Activated naive CD4-positive, alpha-beta T cell treated with anti-CD3 and anti-CD28 coated beads, Interleukin-2, amount 50 U/mL, for 72 hours (primary cell): Measurements from ENCODE around the gene ITSN1. TPM values are rescaled to one million over a fixed set of nuclear protein-coding genes. Genes with fewer than 3 reads are reported as not detected.
"Not testable (repeated sequence)": the region's sequence is repeated elsewhere in the genome, so short reads cannot be mapped to it uniquely, and the experiment has no call there.

Experiments
- ATAC-seq, 2 donors: fragments of 150-1000 bp; cut with Tn5 transposase; 2 replicates each; pipeline ENCODE4 v1.10.0; 2021; ENCODE audit warnings: mild to moderate bottlenecking in 2 of 2, moderate library complexity in 2 of 2
- DNase-seq, 2 donors: peaks; one replicate each; pipeline ENCODE4 v3.0.0; 2021 to 2022; ENCODE audit warnings: low spot score in 2 of 2
- H3K27ac Mint-ChIP-seq, 2 donors: one replicate each; pipeline ENCODE4 v1.8.0; 2022; ENCODE audit warnings: mild to moderate bottlenecking in 2 of 2, mixed read lengths in 2 of 2
- H3K36me3 Mint-ChIP-seq, 2 donors: one replicate each; pipeline ENCODE4 v1.8.0; 2022; ENCODE audit warnings: mixed read lengths in 2 of 2
- H3K9me3 Mint-ChIP-seq, 2 donors: one replicate each; pipeline ENCODE4 v1.8.0; 2022; ENCODE audit warnings: mixed read lengths in 2 of 2
- total RNA-seq, 2 donors: library from RNA; stranded (reverse); gene quantifications; one replicate each; pipeline ENCODE4 v1.2.3, GENCODE V29; 2022

ITSN1 gene
- total RNA-seq, 2 donors from 2014 or later: 5.3 to 6.7 TPM

GRCh38 chr21:33767236-33767635 is 124.9 kb downstream of the ITSN1 start:
- DNase-seq (no peak), ATAC-seq (no peak)
- no peaks in the 10 kb centered on the region for H3K36me3 Mint-ChIP-seq
- H3K27ac Mint-ChIP-seq: no peak overlapping the region
- no peaks in the 10 kb centered on the region for H3K9me3 Mint-ChIP-seq

- H3K9me3 Mint-ChIP-seq: no peaks in the 10 kb centered on the region
- ATAC-seq (no peak), DNase-seq (no peak)
- no peak overlapping the region for H3K27ac Mint-ChIP-seq
- no peaks in the 10 kb centered on the region for H3K36me3 Mint-ChIP-seq
Observed at GRCh38 chr21:33767960-33768359, 125.7 kb downstream of the ITSN1 start.

- DNase-seq (no peak), ATAC-seq (no peak)
- no peak overlapping the region for H3K27ac Mint-ChIP-seq
- H3K36me3 Mint-ChIP-seq: no peaks in the 10 kb centered on the region
- H3K9me3 Mint-ChIP-seq: no peaks in the 10 kb centered on the region
Observed at GRCh38 chr21:33769057-33769456, 126.8 kb downstream of the ITSN1 start.

DNA sequence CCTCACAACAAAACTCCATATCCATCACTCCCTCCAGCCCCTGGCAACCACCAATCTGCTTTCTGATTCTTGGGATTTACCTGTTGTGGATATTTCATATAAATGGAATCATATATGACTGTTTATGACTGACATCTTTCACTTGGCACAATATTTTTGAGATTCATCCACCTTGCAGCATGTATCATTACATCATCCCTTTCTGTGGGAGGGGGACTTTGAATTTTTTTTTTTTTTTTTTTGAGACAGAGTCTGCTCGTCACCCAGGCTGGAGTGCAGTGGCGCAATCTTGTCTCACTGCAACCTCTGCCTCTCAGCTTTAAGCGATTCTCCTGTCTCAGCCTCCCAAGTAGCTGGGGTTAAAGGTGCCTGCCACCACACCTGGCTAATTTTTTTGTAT is 128.2 kb downstream of the ITSN1 start:
- no peak for ATAC-seq
- DNase-seq: no peak
- Mint-ChIP-seq H3K9me3 (no peaks in the 10 kb centered on the region), H3K36me3 (no peaks in the 10 kb centered on the region), H3K27ac (no peak overlapping the region)

DNA sequence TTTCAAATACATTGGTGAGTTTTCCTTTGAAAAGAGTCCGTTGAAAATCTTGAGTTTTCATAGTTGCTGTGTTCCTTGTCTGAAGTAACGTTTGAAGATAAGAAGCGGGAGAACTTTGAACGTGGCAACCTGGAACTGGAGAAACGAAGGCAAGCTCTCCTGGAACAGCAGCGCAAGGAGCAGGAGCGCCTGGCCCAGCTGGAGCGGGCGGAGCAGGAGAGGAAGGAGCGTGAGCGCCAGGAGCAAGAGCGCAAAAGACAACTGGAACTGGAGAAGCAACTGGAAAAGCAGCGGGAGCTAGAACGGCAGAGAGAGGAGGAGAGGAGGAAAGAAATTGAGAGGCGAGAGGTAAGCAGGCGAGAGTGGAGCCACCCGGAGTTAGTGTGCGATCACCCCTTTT is 129.7 kb downstream of the ITSN1 start:
- Mint-ChIP-seq H3K36me3 (no peaks in the 10 kb centered on the region), H3K27ac (no peak overlapping the region), H3K9me3 (no peaks in the 10 kb centered on the region)
- DNase-seq (no peak), ATAC-seq (no peak)

DNA sequence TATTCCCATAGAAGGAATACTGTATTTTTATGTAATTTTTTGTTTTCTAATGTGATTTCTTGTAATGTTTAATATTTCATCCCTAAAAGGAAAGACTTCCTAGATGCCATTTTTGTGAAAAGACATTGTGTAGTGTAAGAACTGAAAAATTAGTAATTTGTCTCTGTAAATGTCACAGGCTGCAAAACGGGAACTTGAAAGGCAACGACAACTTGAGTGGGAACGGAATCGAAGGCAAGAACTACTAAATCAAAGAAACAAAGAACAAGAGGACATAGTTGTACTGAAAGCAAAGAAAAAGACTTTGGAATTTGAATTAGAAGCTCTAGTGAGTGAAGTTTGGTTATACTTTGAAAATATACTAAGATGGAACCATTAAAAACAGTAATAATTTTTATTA is 132.2 kb downstream of the ITSN1 start:
- DNase-seq: no peak
- H3K36me3 Mint-ChIP-seq: peaks cover 7% of the 10 kb centered on the region in 2 donors
- H3K9me3 Mint-ChIP-seq: peaks cover 6 to 9% of the 10 kb centered on the region in 2 donors
- H3K27ac Mint-ChIP-seq: no peak overlapping the region
- ATAC-seq: no peak

DNA sequence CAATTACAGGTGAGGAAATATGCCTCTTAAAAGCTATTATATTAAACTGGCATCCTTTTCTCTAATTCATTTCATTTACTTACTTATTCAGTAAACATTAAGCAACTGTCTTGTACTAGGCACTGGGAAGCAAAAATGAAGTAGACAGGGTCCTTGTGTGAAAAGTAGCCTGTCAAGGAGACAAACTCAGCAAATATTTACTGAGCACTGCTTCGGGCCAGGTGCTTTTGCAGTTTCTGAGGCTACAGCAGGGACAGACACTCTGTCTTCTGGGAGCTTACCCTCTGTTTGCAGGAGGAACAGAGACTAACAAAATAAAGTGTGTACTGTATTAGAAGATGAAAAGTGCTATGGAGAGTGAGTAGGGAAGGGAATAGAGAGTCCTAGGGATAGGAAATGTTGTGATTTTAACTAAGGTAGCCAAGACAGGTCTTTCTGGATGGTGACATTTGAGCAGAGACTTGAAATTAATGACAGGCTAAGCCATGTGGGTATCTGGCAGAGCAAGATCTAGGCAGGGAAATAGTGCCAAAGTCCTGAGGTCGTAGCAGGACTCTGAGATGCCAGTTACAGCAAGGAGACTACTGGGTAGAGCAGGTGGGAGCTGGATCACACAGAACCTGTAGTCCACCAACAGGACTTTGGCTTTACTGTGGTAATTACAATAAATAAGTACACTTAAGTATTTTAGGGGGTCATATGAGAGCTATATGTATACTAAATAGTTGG is 133.0 kb downstream of the ITSN1 start:
- H3K9me3 Mint-ChIP-seq: peaks cover 6 to 9% of the 10 kb centered on the region in 2 donors
- DNase-seq (no peak), ATAC-seq (no peak)
- no peak overlapping the region for H3K27ac Mint-ChIP-seq
- peaks cover 7% of the 10 kb centered on the region in 2 donors for H3K36me3 Mint-ChIP-seq

GRCh38 chr21:33780631-33781030 is 138.3 kb downstream of the ITSN1 start:
- Mint-ChIP-seq H3K9me3 (peaks cover 6 to 9% of the 10 kb centered on the region in 2 donors), H3K27ac (no peak overlapping the region), H3K36me3 (peaks cover 7% of the 10 kb centered on the region in 2 donors)
- ATAC-seq (no peak), DNase-seq (no peak)

GRCh38 chr21:33781121-33781520 is 138.8 kb downstream of the ITSN1 start:
- ATAC-seq (no peak), DNase-seq (no peak)
- Mint-ChIP-seq H3K27ac (no peak overlapping the region), H3K9me3 (peaks cover 6 to 9% of the 10 kb centered on the region in 2 donors), H3K36me3 (peaks cover 7% of the 10 kb centered on the region in 2 donors)

- peaks cover 6 to 9% of the 10 kb centered on the region in 2 donors for H3K9me3 Mint-ChIP-seq
- peaks cover 7% of the 10 kb centered on the region in 2 donors for H3K36me3 Mint-ChIP-seq
- ATAC-seq (no peak), DNase-seq (no peak)
- no peak overlapping the region for H3K27ac Mint-ChIP-seq
Observed at GRCh38 chr21:33783187-33783979, 141.1 kb downstream of the ITSN1 start.

- Mint-ChIP-seq H3K27ac (peak overlapping the region in 1 of 2 donors; percentile 1), H3K36me3 (no peaks in the 10 kb centered on the region), H3K9me3 (no peaks in the 10 kb centered on the region)
- ATAC-seq (no peak), DNase-seq (no peak)
Observed at GRCh38 chr21:33787431-33787830, 145.1 kb downstream of the ITSN1 start.

GRCh38 chr21:33788438-33788837 is 146.1 kb downstream of the ITSN1 start:
- not testable (repeated sequence) for ATAC-seq, DNase-seq, H3K36me3 Mint-ChIP-seq, H3K27ac Mint-ChIP-seq, H3K9me3 Mint-ChIP-seq

- ATAC-seq (no peak), DNase-seq (no peak)
- H3K36me3 Mint-ChIP-seq: no peaks in the 10 kb centered on the region
- no peak overlapping the region for H3K27ac Mint-ChIP-seq
- no peaks in the 10 kb centered on the region for H3K9me3 Mint-ChIP-seq
Observed at GRCh38 chr21:33789697-33790096, 147.4 kb downstream of the ITSN1 start.

DNA sequence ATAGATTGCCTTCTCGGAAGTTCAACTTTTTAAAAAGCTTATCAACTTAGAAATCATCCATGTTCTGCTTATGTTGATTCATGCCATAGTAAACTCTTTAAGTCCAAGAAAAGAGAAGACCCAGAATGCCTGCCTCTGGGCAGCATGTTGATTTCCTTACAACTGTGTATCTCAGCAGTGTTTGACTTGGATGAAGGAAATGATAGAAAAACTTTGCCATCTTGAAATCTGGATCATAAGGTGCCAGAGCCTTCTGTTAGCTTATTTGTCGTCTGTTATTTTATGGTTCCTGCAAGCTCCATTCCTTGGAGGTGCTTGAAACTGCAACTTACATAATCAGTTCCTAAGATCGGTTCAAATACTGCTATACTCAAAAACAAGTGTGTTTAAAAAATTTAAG is 148.8 kb downstream of the ITSN1 start:
- DNase-seq (no peak), ATAC-seq (no peak)
- no peaks in the 10 kb centered on the region for H3K9me3 Mint-ChIP-seq
- no peak overlapping the region for H3K27ac Mint-ChIP-seq
- no peaks in the 10 kb centered on the region for H3K36me3 Mint-ChIP-seq

- no peak for ATAC-seq
- no peaks in the 10 kb centered on the region for H3K9me3 Mint-ChIP-seq
- DNase-seq: no peak
- no peak overlapping the region for H3K27ac Mint-ChIP-seq
- no peaks in the 10 kb centered on the region for H3K36me3 Mint-ChIP-seq
Observed at GRCh38 chr21:33794596-33794995, 152.3 kb downstream of the ITSN1 start.

- no peak for ATAC-seq
- DNase-seq: no peak
- H3K27ac Mint-ChIP-seq: no peak overlapping the region
- no peaks in the 10 kb centered on the region for H3K36me3 Mint-ChIP-seq
- H3K9me3 Mint-ChIP-seq: no peaks in the 10 kb centered on the region
Observed at GRCh38 chr21:33797565-33797964, 155.3 kb downstream of the ITSN1 start.

DNA sequence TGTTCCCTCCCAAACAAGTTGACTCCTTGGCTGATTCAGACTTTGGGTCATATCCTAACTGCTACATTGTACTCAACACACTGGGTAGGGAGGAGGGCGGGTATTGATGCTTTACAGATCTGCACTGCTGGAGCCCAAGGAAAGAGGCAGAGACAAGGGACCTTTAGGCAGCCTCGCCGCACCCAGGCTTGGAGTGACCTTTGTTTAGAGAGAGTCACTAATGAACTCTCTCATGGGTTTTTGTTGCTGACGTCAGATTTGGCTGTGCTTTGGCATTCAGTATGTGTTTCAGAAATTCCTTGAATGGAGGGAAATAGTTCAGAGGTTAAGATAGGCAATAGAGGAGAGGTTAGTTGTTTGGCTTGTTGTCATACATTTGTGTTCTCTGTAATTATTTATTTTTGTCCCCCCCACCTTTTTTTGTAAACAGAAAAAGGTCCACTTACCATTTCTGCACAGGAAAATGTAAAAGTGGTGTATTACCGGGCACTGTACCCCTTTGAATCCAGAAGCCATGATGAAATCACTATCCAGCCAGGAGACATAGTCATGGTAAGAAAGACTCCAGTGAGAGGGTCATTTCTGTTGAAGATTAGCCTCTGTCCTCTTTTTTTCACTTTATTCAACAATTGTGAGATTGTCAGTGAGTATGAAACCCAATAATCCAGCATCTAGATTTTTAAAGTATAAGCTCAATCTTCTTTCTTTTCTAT is 157.2 kb downstream of the ITSN1 start:
- H3K36me3 Mint-ChIP-seq: no peaks in the 10 kb centered on the region
- no peaks in the 10 kb centered on the region for H3K9me3 Mint-ChIP-seq
- DNase-seq (no peak), ATAC-seq (no peak)
- no peak overlapping the region for H3K27ac Mint-ChIP-seq
